Ascending aorta (tissue), 2 donors: ENCODE results near the gene F2R. TPM values are rescaled to one million over a fixed set of nuclear protein-coding genes. Genes with fewer than 3 reads are reported as not detected.

Source experiments
- DNase-seq, 2 donors: peaks; one replicate each; pipeline ENCODE4 v3.0.0-alpha.2; 2019; ENCODE audit warnings: low spot score in 2 of 2
- H3K27ac ChIP-seq, 2 donors: fragments of 200-600 bp; sonication (generic); one replicate each; pipeline ENCODE4 v1.5.1; 2016 to 2017; ENCODE audit warnings: mild to moderate bottlenecking in 1 of 2
- H3K27me3 ChIP-seq: fragments of 200-600 bp; sonication (generic); one replicate; pipeline ENCODE4 v1.5.1; 2017
- H3K36me3 ChIP-seq, 2 donors: fragments of 200-600 bp; sonication (generic); one replicate each; pipeline ENCODE4 v1.5.1; 2016
- H3K4me1 ChIP-seq, 2 donors: fragments of 200-600 bp; sonication (generic); one replicate each; pipeline ENCODE4 v1.5.1; 2016 to 2017; ENCODE audit warnings: mild to moderate bottlenecking in 1 of 2
- H3K4me3 ChIP-seq, 2 donors: fragments of 200-600 bp; sonication (generic); one replicate each; pipeline ENCODE4 v1.5.1; 2016 to 2017; ENCODE audit warnings: mild to moderate bottlenecking in 1 of 2
- H3K9me3 ChIP-seq, 2 donors: fragments of 200-600 bp; sonication (generic); one replicate each; pipeline ENCODE4 v1.5.1; 2016
- CTCF ChIP-seq, 3 experiments: fragments of 200-600 bp in 2 of 3; fragments of 450-650 bp in 1 of 3; sonication (generic) in 2 of 3; IDR thresholded peaks; one replicate each; pipeline ENCODE4 v1.5.1; 2016 to 2019; ENCODE audit warnings: antibody characterized with exemption in 3 of 3, mild to moderate bottlenecking in 1 of 3, moderate library complexity in 1 of 3
- intact Hi-C: fragments of 100-400 bp; cut with DNase I; formaldehyde crosslinking; loops from one replicate; pipeline ENCODE4 v1.15.1; 2023
- total RNA-seq: library from RNA; depleted of rRNA; stranded (reverse); fragments of >200 nt; gene quantifications from one replicate; pipeline ENCODE4 v1.1.0, GENCODE V29; 2016

The F2R gene
- total RNA-seq, 1 donor from 2014 or later = 131 TPM

- intact Hi-C loops = loop anchor here (5.0 kb wide), 1 partner anchor 71 kb away; no protein-coding TSS in a partner anchor
- Histone ChIP-seq H3K27me3 (no peaks in the 10 kb centered on the region), H3K4me1 (peaks cover 7 to 9% of the 10 kb centered on the region in 2 donors), H3K27ac (peak overlapping the region; percentile 54 to 62), H3K9me3 (no peaks in the 10 kb centered on the region), H3K4me3 (peak overlapping the region; percentile 76 to 99), H3K36me3 (no peaks in the 10 kb centered on the region)
- peak in 1 of 2 donors; percentile 66 for DNase-seq
- no peak for TF ChIP-seq CTCF (IDR thresholded peaks at IDR 0.05)
These were observed 681 bp downstream of the F2R start for GRCh38 chr5:76716456-76717157.

- no peak for DNase-seq
- Histone ChIP-seq H3K4me3 (peak overlapping the region; percentile 76 to 99), H3K27ac (no peak overlapping the region), H3K36me3 (no peaks in the 10 kb centered on the region), H3K27me3 (no peaks in the 10 kb centered on the region), H3K9me3 (no peaks in the 10 kb centered on the region), H3K4me1 (peaks cover 7 to 9% of the 10 kb centered on the region in 2 donors)
- TF ChIP-seq CTCF (IDR thresholded peaks at IDR 0.05) = no peak
- intact Hi-C loops = loop anchor here (5.0 kb wide), 1 partner anchor 70 kb away; no protein-coding TSS in a partner anchor
These were observed 1.5 kb downstream of the F2R start for GRCh38 chr5:76717222-76718083.

- TF ChIP-seq CTCF (IDR thresholded peaks at IDR 0.05) = no peak
- H3K27ac ChIP-seq = no peak overlapping the region
- intact Hi-C loops = loop anchor here (5.0 kb wide), 1 partner anchor 69 kb away; no protein-coding TSS in a partner anchor
These were observed 2.5 kb downstream of the F2R start for GRCh38 chr5:76718381-76718832.

GRCh38 chr5:76718880-76719279, 3.0 kb downstream of the F2R start:
- TF ChIP-seq CTCF (IDR thresholded peaks at IDR 0.05) = no peak
- no peaks in the 10 kb centered on the region for H3K27me3 ChIP-seq
- intact Hi-C loops = loop anchor here (5.0 kb wide), 1 partner anchor 68 kb away; no protein-coding TSS in a partner anchor
- H3K4me1 ChIP-seq = peaks cover 7 to 9% of the 10 kb centered on the region in 2 donors
- no peaks in the 10 kb centered on the region for H3K36me3 ChIP-seq
- H3K27ac ChIP-seq = no peak overlapping the region
- no peak for DNase-seq
- H3K4me3 ChIP-seq = no peak overlapping the region
- no peaks in the 10 kb centered on the region for H3K9me3 ChIP-seq

More at GRCh38 chr5:76718381-76718832, 2.5 kb downstream of the F2R start:
- peaks cover 7 to 9% of the 10 kb centered on the region in 2 donors for H3K4me1 ChIP-seq
- no peak for DNase-seq
- no peaks in the 10 kb centered on the region for H3K36me3 ChIP-seq
- H3K4me3 ChIP-seq = peak overlapping the region in 1 of 2 donors; percentile 99
- H3K27me3 ChIP-seq = no peaks in the 10 kb centered on the region
- no peaks in the 10 kb centered on the region for H3K9me3 ChIP-seq

- DNase-seq = no peak
- H3K27ac ChIP-seq = no peak overlapping the region
- no peaks in the 10 kb centered on the region for H3K36me3 ChIP-seq
- no peak for TF ChIP-seq CTCF (IDR thresholded peaks at IDR 0.05)
- intact Hi-C loops = no loop called here
- H3K4me1 ChIP-seq = peaks cover 2 to 3% of the 10 kb centered on the region in 2 donors
- no peak overlapping the region for H3K4me3 ChIP-seq
- no peaks in the 10 kb centered on the region for H3K27me3 ChIP-seq
- H3K9me3 ChIP-seq = no peaks in the 10 kb centered on the region
These were observed 5.2 kb downstream of the F2R start for GRCh38 chr5:76720988-76721569.
